T-cell (primary cell): ENCODE measurements around the gene SNPH. TPM values are rescaled to one million over a fixed set of nuclear protein-coding genes. Genes with fewer than 3 reads are reported as not detected.

ENCODE experiments used
- ATAC-seq, 4 experiments: fragments of 200-7000 bp in 3 of 4; fragments of 150-1000 bp in 1 of 4; cut with Tn5 transposase; replicated peaks in 1 of 4; 1 replicate in 3 of 4; 2 replicates in 1 of 4; pipeline ENCODE4 v1.10.0; 2021; ENCODE audit warnings: moderate library complexity in 3 of 4, mild to moderate bottlenecking in 2 of 4, moderate number of reproducible peaks in 1 of 4
- CTCF ChIA-PET, 2 donors: fragments of 300-600 bp; sonication (Branson Sonifier 250); formaldehyde crosslinking; loops; one replicate each; lab custom pipeline; 2022; ENCODE audit warnings: antibody characterized with exemption in 2 of 2; lab: Charles Lee
- POLR2A ChIA-PET, 2 donors: fragments of 300-600 bp; sonication (Branson Sonifier 250); formaldehyde crosslinking; loops; one replicate each; lab custom pipeline; 2022; ENCODE audit warnings: antibody characterized with exemption in 2 of 2; lab: Charles Lee
- DNase-seq, 35 experiments: peaks; one replicate each; pipeline versions ENCODE4 v3.0.0 to v3.0.0-alpha.2; 2013 to 2023
- H3K27ac ChIP-seq: one replicate; pipeline ENCODE4 v1.5.1; 2013; ENCODE audit warnings: low read length
- H3K27me3 ChIP-seq, 2 experiments: replicated peaks in 1 of 2; 1 replicate in 1 of 2; 2 replicates in 1 of 2; pipeline versions ENCODE4 v1.6.1 to v1.7.0; 2013; ENCODE audit warnings: low read length in 1 of 2, mixed read lengths in 1 of 2; ENCODE audit not compliant: control insufficient read depth in 2 of 2, insufficient read depth in 2 of 2; ENCODE audit errors: extremely low read depth in 1 of 2
- H3K36me3 ChIP-seq, 2 donors: 1 replicate in 1 of 2; 2 replicates in 1 of 2; pipeline versions ENCODE4 v1.6.1 to v1.7.0; 2013; ENCODE audit warnings: low read length in 1 of 2; ENCODE audit not compliant: control insufficient read depth in 2 of 2, insufficient read depth in 1 of 2; ENCODE audit errors: extremely low read depth in 1 of 2
- H3K4me1 ChIP-seq, 2 experiments: 1 replicate in 1 of 2; 2 replicates in 1 of 2; pipeline versions ENCODE4 v1.6.1 to v1.7.0; 2013; ENCODE audit warnings: low read length in 2 of 2, mixed read lengths in 1 of 2; ENCODE audit not compliant: insufficient read depth in 2 of 2, control insufficient read depth in 1 of 2; ENCODE audit errors: extremely low read depth in 1 of 2
- H3K4me3 ChIP-seq, 2 donors: 1 replicate in 1 of 2; 2 replicates in 1 of 2; pipeline versions ENCODE4 v1.5.1 to v1.7.0; 2013; ENCODE audit warnings: mild to moderate bottlenecking in 2 of 2, low read length in 1 of 2, moderate library complexity in 1 of 2; ENCODE audit not compliant: control insufficient read depth in 1 of 2; ENCODE audit errors: extremely low read depth in 1 of 2
- H3K9me3 ChIP-seq: 2 replicates; pipeline ENCODE4 v1.7.0; 2013
- H3K27ac Mint-ChIP-seq, 2 donors: one replicate each; pipeline ENCODE4 v1.8.0; 2020 to 2021; ENCODE audit warnings: mild to moderate bottlenecking in 2 of 2, mixed read lengths in 2 of 2
- H3K27me3 Mint-ChIP-seq, 2 donors: one replicate each; pipeline ENCODE4 v1.8.0; 2021 to 2022; ENCODE audit warnings: mixed read lengths in 2 of 2
- H3K36me3 Mint-ChIP-seq: one replicate; pipeline ENCODE4 v1.8.0; 2021; ENCODE audit warnings: mixed read lengths
- H3K4me1 Mint-ChIP-seq, 3 donors: one replicate each; pipeline ENCODE4 v1.8.0; 2020 to 2022; ENCODE audit warnings: mixed read lengths in 3 of 3, mild to moderate bottlenecking in 1 of 3
- H3K4me3 Mint-ChIP-seq, 3 donors: one replicate each; pipeline ENCODE4 v1.8.0; 2020 to 2022; ENCODE audit warnings: mild to moderate bottlenecking in 3 of 3, mixed read lengths in 3 of 3, moderate library complexity in 3 of 3
- H3K9me3 Mint-ChIP-seq, 3 donors: one replicate each; pipeline ENCODE4 v1.8.0; 2020 to 2022; ENCODE audit warnings: mixed read lengths in 3 of 3
- WGBS: methylation state at CpG from one replicate; pipeline ENCODE4 v1.1.5; 2013; ENCODE audit warnings: missing lambda C conversion rate; ENCODE audit not compliant: insufficient coverage; 5-methylcytosine and 5-hydroxymethylcytosine counted together
- total RNA-seq, 35 experiments: library from RNA in 6 of 35; stranded (reverse) in 6 of 35; fragments of 120-200 nt in 1 of 35; gene quantifications; one replicate each; pipeline versions ENCODE4 v1.2.1 to v1.2.4 and lab custom pipeline; 2013 to 2026

The SNPH gene
- total RNA-seq, 5 donors from 2014 or later (not counting 1 experiment from before 2014, with no cell fraction given): 12.9 to 29.8 (median 23.4) TPM

DNA sequence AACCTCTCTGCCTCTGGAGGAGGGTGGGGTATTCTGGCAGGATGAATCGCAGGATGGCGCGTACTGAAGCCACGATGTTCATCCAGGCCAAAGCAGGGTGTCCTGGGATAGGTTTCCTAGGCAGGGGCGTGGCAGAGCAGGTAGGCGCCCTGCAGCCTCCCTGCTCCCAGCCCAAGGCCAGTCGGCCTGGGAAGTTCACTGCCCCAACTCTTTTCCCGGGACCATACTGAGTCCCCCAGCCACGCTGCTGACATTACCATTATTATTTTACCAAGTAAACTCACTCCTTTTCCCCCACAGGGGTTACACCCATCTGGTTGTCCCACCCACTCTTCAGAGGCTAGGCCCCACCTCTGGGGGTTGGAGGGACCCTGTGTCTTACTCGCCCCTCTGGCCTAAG, 41.1 kb downstream of the SNPH start:
- ChIA-PET CTCF (no interaction called here), POLR2A (no interaction called here)
- Histone ChIP-seq H3K27me3 (no peaks in the 10 kb centered on the region), H3K36me3 (peaks cover 2 to 28% of the 10 kb centered on the region in 2 donors), H3K9me3 (no peaks in the 10 kb centered on the region), H3K27ac (no peak overlapping the region), H3K4me1 (no peaks in the 10 kb centered on the region), H3K4me3 (no peak overlapping the region)
- H3K9me3 Mint-ChIP-seq: no peaks in the 10 kb centered on the region
- no peak overlapping the region for H3K27ac Mint-ChIP-seq
- no peaks in the 10 kb centered on the region for H3K4me1 Mint-ChIP-seq
- no peak for DNase-seq
- WGBS: 95% methylated on average over 9 of the region's 10 CpGs
- ATAC-seq: no peak
- H3K27me3 Mint-ChIP-seq: no peaks in the 10 kb centered on the region
- H3K36me3 Mint-ChIP-seq: peaks cover 16% of the 10 kb centered on the region
- H3K4me3 Mint-ChIP-seq: no peak overlapping the region

DNA sequence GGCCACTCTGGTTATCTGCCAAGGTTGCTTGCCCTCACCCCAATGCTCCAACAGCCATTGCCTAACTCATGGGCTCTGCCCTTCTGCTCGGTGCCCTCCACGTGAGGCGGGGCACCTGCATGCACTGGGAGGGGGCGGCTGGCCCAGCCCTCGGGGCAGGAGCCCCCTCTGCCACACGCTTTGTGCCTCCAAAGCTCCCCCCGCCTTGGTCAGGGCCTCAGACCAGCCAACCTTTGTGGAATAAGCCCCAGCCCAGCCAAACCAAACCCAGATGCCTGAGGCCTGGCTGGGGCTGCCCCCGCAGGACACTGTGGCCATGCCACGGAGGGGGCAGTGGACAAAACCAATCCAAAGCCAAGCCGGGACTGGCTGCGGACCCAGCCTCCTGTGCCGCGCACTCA, 41.5 kb downstream of the SNPH start:
- Mint-ChIP-seq H3K27ac (no peak overlapping the region), H3K4me3 (no peak overlapping the region), H3K27me3 (no peaks in the 10 kb centered on the region), H3K4me1 (no peaks in the 10 kb centered on the region), H3K9me3 (no peaks in the 10 kb centered on the region), H3K36me3 (peaks cover 19% of the 10 kb centered on the region)
- H3K27me3 ChIP-seq: no peaks in the 10 kb centered on the region
- WGBS: 84% methylated on average over 9 of the region's 13 CpGs
- no peaks in the 10 kb centered on the region for H3K4me1 ChIP-seq
- POLR2A ChIA-PET: no interaction called here
- no peaks in the 10 kb centered on the region for H3K9me3 ChIP-seq
- CTCF ChIA-PET: no interaction called here
- H3K4me3 ChIP-seq: no peak overlapping the region
- ATAC-seq (no peak), DNase-seq (no peak)
- H3K27ac ChIP-seq: no peak overlapping the region
- H3K36me3 ChIP-seq: peaks cover 2 to 27% of the 10 kb centered on the region in 2 donors

DNA sequence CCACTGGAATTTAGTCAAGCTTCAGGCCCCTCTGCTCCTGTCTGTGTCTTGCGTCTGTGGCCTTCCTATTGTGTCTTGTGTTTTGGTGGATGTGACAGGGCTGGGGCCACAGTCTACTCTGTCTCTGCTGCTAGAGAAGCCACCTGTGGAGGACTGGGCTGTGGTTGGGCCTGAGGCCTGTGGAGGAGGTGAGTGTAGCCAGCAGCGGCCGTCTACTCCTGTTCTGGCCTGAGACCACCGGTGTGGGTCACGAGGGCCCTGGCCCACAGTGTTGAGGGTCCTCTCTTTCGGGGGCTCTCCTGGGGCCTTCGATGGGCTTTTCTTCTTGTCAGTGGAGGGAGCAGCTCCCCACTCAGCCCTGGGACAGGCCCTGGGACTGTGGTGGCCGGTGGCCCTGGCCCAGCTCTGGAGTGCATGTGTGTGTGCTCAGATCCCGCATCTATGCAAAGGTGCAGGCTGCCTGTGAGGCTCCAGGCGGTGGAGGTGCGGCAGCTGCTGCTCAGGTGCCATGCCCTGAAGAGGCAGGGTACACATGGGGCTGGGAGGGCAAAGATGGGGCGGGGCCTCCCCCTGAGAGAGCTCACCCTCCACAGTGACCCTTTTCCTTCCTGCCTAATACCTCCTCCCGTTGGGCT, 42.1 kb downstream of the SNPH start:
- Mint-ChIP-seq H3K4me3 (no peak overlapping the region), H3K27me3 (no peaks in the 10 kb centered on the region), H3K27ac (peak overlapping the region; percentile 19 to 44), H3K36me3 (peaks cover 14% of the 10 kb centered on the region), H3K4me1 (no peaks in the 10 kb centered on the region), H3K9me3 (no peaks in the 10 kb centered on the region)
- 82% methylated on average over 3 of the region's 13 CpGs for WGBS
- ChIA-PET CTCF (no interaction called here), POLR2A (no interaction called here)
- no peak for DNase-seq
- H3K9me3 ChIP-seq: no peaks in the 10 kb centered on the region
- ATAC-seq: no peak
- no peak overlapping the region for H3K27ac ChIP-seq
- no peak overlapping the region for H3K4me3 ChIP-seq
- H3K27me3 ChIP-seq: no peaks in the 10 kb centered on the region
- H3K4me1 ChIP-seq: peaks cover 0 to 1% of the 10 kb centered on the region in 2 experiments
- peaks cover 2 to 22% of the 10 kb centered on the region in 2 donors for H3K36me3 ChIP-seq

DNA sequence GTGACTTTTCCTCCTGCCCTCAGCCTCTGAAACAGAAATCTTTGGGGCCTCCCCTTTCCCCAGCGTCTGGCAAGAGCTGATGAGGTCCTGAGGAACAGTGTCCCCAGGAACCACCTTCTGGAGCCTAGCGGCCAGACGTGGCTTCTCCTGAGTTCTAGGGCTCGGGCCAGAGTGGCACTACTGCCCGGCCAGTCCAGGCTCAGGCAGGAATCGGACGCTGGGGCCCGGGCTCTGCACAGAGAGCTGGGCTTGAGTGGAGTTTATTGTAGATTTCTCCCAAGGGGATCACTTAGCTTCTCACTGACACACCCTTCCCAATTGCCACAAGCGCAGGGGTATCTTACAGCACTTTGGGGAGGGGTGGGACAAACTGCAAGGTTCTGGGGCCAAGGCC, 42.6 kb downstream of the SNPH start:
- H3K27ac Mint-ChIP-seq: peak overlapping the region in 1 of 2 donors; percentile 44
- H3K27me3 Mint-ChIP-seq: no peaks in the 10 kb centered on the region
- peaks cover 0 to 3% (median 0%) of the 10 kb centered on the region in 3 donors for H3K4me1 Mint-ChIP-seq
- H3K4me1 ChIP-seq: peaks cover 0 to 6% of the 10 kb centered on the region in 2 experiments
- H3K9me3 ChIP-seq: no peaks in the 10 kb centered on the region
- H3K36me3 Mint-ChIP-seq: peaks cover 14% of the 10 kb centered on the region
- H3K4me3 Mint-ChIP-seq: no peak overlapping the region
- 93% methylated on average over 3 of the region's 9 CpGs for WGBS
- no peak for ATAC-seq
- ChIA-PET CTCF (no interaction called here), POLR2A (no interaction called here)
- no peaks in the 10 kb centered on the region for H3K9me3 Mint-ChIP-seq
- H3K27ac ChIP-seq: no peak overlapping the region
- peaks cover 2 to 20% of the 10 kb centered on the region in 2 donors for H3K36me3 ChIP-seq
- H3K4me3 ChIP-seq: no peak overlapping the region
- no peaks in the 10 kb centered on the region for H3K27me3 ChIP-seq
- DNase-seq: no peak

DNA sequence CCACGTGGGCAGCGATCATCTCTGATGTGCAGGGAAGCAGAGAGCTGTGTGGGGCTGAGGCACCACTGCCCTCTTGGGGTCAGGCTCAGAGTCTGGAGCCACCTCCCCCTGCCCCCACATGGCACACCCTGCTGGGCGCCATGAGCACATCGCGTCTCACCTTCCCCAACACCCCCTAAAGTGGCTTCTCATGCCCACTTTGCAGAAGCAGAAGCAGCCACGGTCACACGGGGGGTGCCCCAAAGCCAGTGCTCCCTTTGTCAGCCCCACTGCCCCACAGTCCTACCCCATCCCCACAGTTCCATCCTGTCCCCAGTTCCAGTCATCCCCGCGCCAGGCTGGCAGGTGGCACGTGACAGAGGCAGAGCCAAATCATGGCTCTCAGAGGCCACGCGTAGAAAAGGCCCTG, 43.3 kb downstream of the SNPH start:
- ATAC-seq (peak in 1 of 4 experiments; percentile 52), DNase-seq (no peak)
- Histone ChIP-seq H3K36me3 (peaks cover 2 to 14% of the 10 kb centered on the region in 2 donors), H3K27me3 (no peaks in the 10 kb centered on the region), H3K9me3 (no peaks in the 10 kb centered on the region), H3K4me3 (no peak overlapping the region), H3K4me1 (peaks cover 0 to 6% of the 10 kb centered on the region in 2 experiments), H3K27ac (no peak overlapping the region)
- no peak overlapping the region for H3K4me3 Mint-ChIP-seq
- peaks cover 11% of the 10 kb centered on the region for H3K36me3 Mint-ChIP-seq
- ChIA-PET POLR2A (no interaction called here), CTCF (no interaction called here)
- peak overlapping the region in 1 of 2 donors; percentile 2 for H3K27ac Mint-ChIP-seq
- H3K4me1 Mint-ChIP-seq: peaks cover 0 to 4% (median 0%) of the 10 kb centered on the region in 3 donors
- 92% methylated on average over 8 of the region's 12 CpGs for WGBS
- H3K9me3 Mint-ChIP-seq: no peaks in the 10 kb centered on the region
- no peaks in the 10 kb centered on the region for H3K27me3 Mint-ChIP-seq

DNA sequence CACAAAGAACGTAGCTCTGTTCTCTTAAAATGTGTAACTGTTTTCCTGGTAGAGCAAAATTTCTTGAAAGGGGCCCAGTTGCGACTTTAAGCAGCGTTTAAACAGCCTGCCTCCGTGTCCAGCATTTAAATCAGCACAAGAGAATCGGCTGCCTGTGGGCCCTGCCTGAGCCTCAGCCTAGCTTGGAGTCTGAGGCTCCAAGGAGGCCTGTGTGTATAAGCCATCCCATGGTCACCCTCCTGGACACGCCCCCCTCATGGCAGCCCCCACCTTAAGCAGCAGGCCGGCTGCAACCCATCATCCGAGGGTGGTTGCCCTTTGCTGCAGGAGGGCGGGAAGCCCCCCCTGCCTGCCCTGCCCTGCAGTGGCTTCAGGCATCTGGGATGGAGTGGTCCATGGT, 44.0 kb downstream of the SNPH start:
- DNase-seq (no peak), ATAC-seq (no peak)
- no peak overlapping the region for H3K27ac Mint-ChIP-seq
- no peaks in the 10 kb centered on the region for H3K9me3 Mint-ChIP-seq
- H3K27me3 Mint-ChIP-seq: no peaks in the 10 kb centered on the region
- Histone ChIP-seq H3K4me3 (no peak overlapping the region), H3K36me3 (peaks cover 2 to 11% of the 10 kb centered on the region in 2 donors), H3K27me3 (no peaks in the 10 kb centered on the region), H3K9me3 (no peaks in the 10 kb centered on the region), H3K4me1 (peaks cover 0 to 6% of the 10 kb centered on the region in 2 experiments), H3K27ac (no peak overlapping the region)
- H3K4me3 Mint-ChIP-seq: no peak overlapping the region
- CTCF ChIA-PET: no interaction called here
- POLR2A ChIA-PET: no interaction called here
- H3K36me3 Mint-ChIP-seq: peaks cover 11% of the 10 kb centered on the region
- H3K4me1 Mint-ChIP-seq: peaks cover 0 to 4% (median 0%) of the 10 kb centered on the region in 3 donors
- WGBS: 92% methylated on average over 5 of the region's 9 CpGs
